B cell (primary cell): Measurements from ENCODE around the gene MCHR2. TPM values are rescaled to one million over a fixed set of nuclear protein-coding genes. Genes with fewer than 3 reads are reported as not detected.

Experiments
- ATAC-seq: fragments of 200-7000 bp; cut with Tn5 transposase; one replicate; pipeline ENCODE4 v1.10.0; 2021; ENCODE audit warnings: low read depth, mild to moderate bottlenecking, moderate number of reproducible peaks, moderate library complexity
- CTCF ChIA-PET: fragments of 350-600 bp; sonication (Branson Sonifier 250); formaldehyde crosslinking; loops from one replicate; lab custom pipeline; 2021; ENCODE audit warnings: antibody characterized with exemption, inconsistent platforms; lab: Charles Lee
- POLR2A ChIA-PET: fragments of 350-600 bp; sonication (Branson Sonifier 250); formaldehyde crosslinking; loops from one replicate; lab custom pipeline; 2021; ENCODE audit warnings: antibody characterized with exemption; lab: Charles Lee
- DNase-seq: peaks from one replicate; pipeline ENCODE4 v3.0.0; 2013
- H2AFZ ChIP-seq: 2 replicates; pipeline ENCODE4 v1.6.1; 2012; ENCODE audit warnings: mild to moderate bottlenecking, low read depth, low read length; ENCODE audit not compliant: insufficient read depth, poor library complexity, severe bottlenecking
- H3K27ac ChIP-seq, 2 donors: 1 replicate in 1 of 2; 2 replicates in 1 of 2; pipeline ENCODE4 v1.5.1; 2012 to 2013; ENCODE audit warnings: low read length in 2 of 2, mild to moderate bottlenecking in 2 of 2, moderate library complexity in 1 of 2
- H3K27me3 ChIP-seq, 4 experiments: fragments of 200-600 bp in 1 of 4; sonication (generic) in 1 of 4; replicated peaks in 1 of 4; 1 replicate in 2 of 4; 2 replicates in 2 of 4; pipeline versions ENCODE4 v1.6.1 to v1.7.0; 2013 to 2016; ENCODE audit warnings: low read length in 3 of 4, mild to moderate bottlenecking in 2 of 4, mixed read lengths in 1 of 4, moderate library complexity in 1 of 4; ENCODE audit not compliant: insufficient read depth in 4 of 4, control insufficient read depth in 3 of 4; ENCODE audit errors: control extremely low read depth in 1 of 4
- H3K36me3 ChIP-seq, 2 experiments: replicated peaks in 1 of 2; 1 replicate in 1 of 2; 2 replicates in 1 of 2; pipeline versions ENCODE4 v1.6.1 to v1.7.1; 2013; ENCODE audit warnings: low read length in 1 of 2; ENCODE audit not compliant: insufficient read depth in 2 of 2, control insufficient read depth in 1 of 2; ENCODE audit errors: control extremely low read depth in 1 of 2, extremely low read depth in 1 of 2
- H3K4me1 ChIP-seq, 2 donors: fragments of 200-600 bp in 1 of 2; sonication (generic) in 1 of 2; 1 replicate in 1 of 2; 2 replicates in 1 of 2; pipeline versions ENCODE4 v1.5.1 to v1.6.1; 2013 to 2017; ENCODE audit warnings: low read length in 2 of 2; ENCODE audit not compliant: control insufficient read depth in 2 of 2, insufficient read depth in 2 of 2
- H3K4me2 ChIP-seq: replicated peaks from 2 replicates; pipeline ENCODE3; 2012; ENCODE audit warnings: mild to moderate bottlenecking, low read depth, low read length; ENCODE audit not compliant: poor library complexity, severe bottlenecking
- H3K4me3 ChIP-seq, 5 experiments: fragments of 200-600 bp in 1 of 5; sonication (generic) in 1 of 5; 1 replicate in 3 of 5; 2 replicates in 2 of 5; pipeline versions ENCODE4 v1.5.1 to v1.7.0; 2011 to 2016; ENCODE audit warnings: low read length in 4 of 5, mild to moderate bottlenecking in 4 of 5, low read depth in 2 of 5, control low read depth in 1 of 5, moderate library complexity in 1 of 5; ENCODE audit not compliant: insufficient read depth in 1 of 5; ENCODE audit errors: control extremely low read depth in 1 of 5, extremely low read depth in 1 of 5
- H3K79me2 ChIP-seq: fragments of 200-600 bp; sonication (generic); one replicate; pipeline ENCODE4 v1.6.0; 2016; ENCODE audit warnings: low read length; ENCODE audit not compliant: control insufficient read depth, insufficient read depth
- H3K9ac ChIP-seq: fragments of 200-600 bp; sonication (generic); 2 replicates; pipeline ENCODE4 v1.6.1; 2017; ENCODE audit warnings: mild to moderate bottlenecking, low read length, moderate library complexity
- H3K9me3 ChIP-seq, 3 donors: one replicate each; pipeline versions ENCODE4 v1.6.1 to v1.7.1; 2013; ENCODE audit warnings: low read length in 2 of 3; ENCODE audit not compliant: control insufficient read depth in 2 of 3, insufficient read depth in 1 of 3; ENCODE audit errors: control extremely low read depth in 1 of 3
- H4K20me1 ChIP-seq: 2 replicates; pipeline ENCODE4 v1.6.0; 2012; ENCODE audit warnings: mild to moderate bottlenecking, low read length; ENCODE audit not compliant: insufficient read depth, control insufficient read depth, poor library complexity, severe bottlenecking
- H3K27ac Mint-ChIP-seq: one replicate; pipeline ENCODE4 v1.8.0; 2021; ENCODE audit warnings: mixed read lengths
- H3K27me3 Mint-ChIP-seq: one replicate; pipeline ENCODE4 v1.8.0; 2021; ENCODE audit warnings: mixed read lengths
- H3K4me1 Mint-ChIP-seq: one replicate; pipeline ENCODE4 v1.8.0; 2021; ENCODE audit warnings: mixed read lengths
- H3K4me3 Mint-ChIP-seq: one replicate; pipeline ENCODE4 v1.8.0; 2021; ENCODE audit warnings: mixed read lengths
- H3K9me3 Mint-ChIP-seq: one replicate; pipeline ENCODE4 v1.8.0; 2022; ENCODE audit warnings: mixed read lengths; ENCODE audit not compliant: insufficient read depth
- CTCF ChIP-seq: fragments of 200-600 bp; IDR thresholded peaks from one replicate; pipeline ENCODE4 v1.8.0; 2022; ENCODE audit warnings: antibody characterized with exemption, mild to moderate bottlenecking
- EZH2 ChIP-seq: IDR thresholded peaks from 2 replicates; pipeline ENCODE4 v1.6.1; 2012; ENCODE audit warnings: borderline replicate concordance, low read depth, mild to moderate bottlenecking, moderate library complexity, low read length; ENCODE audit not compliant: insufficient read depth, poor library complexity, severe bottlenecking
- WGBS: methylation state at CpG from one replicate; pipeline ENCODE4 v1.1.5; 2013; ENCODE audit warnings: missing lambda C conversion rate; ENCODE audit not compliant: insufficient coverage; 5-methylcytosine and 5-hydroxymethylcytosine counted together
- intact Hi-C: fragments of 100-400 bp; cut with micrococcal nuclease; formaldehyde crosslinking; loops from one replicate; pipeline ENCODE4 v1.10.0; 2022
- polyA plus RNA-seq: library from polyadenylated mRNA; depleted of rRNA; stranded (reverse); fragments of >200 nt; gene quantifications from 2 replicates; pipeline ENCODE4 v1.2.3, GENCODE V29; 2012
- total RNA-seq, 2 donors: library from RNA; stranded (reverse); fragments of 120-200 nt in 1 of 2; gene quantifications; 1 replicate in 1 of 2; 2 replicates in 1 of 2; pipeline versions ENCODE4 v1.2.3 to v1.2.4, GENCODE V29; 2013 to 2022

Gene MCHR2
- total and polyA plus RNA-seq, 2 donors (not counting 1 experiment from before 2014, with no cell fraction given) = not detected

- no peaks in the 10 kb centered on the region for H3K9me3 Mint-ChIP-seq
- Histone ChIP-seq H3K4me2 (no peak overlapping the region), H3K4me1 (no peaks in the 10 kb centered on the region), H3K36me3 (no peaks in the 10 kb centered on the region), H3K27me3 (peaks cover 0 to 3% (median 0%) of the 10 kb centered on the region in 4 experiments), H2AFZ (no peak overlapping the region), H4K20me1 (no peaks in the 10 kb centered on the region), H3K79me2 (no peaks in the 10 kb centered on the region), H3K9ac (no peak overlapping the region), H3K9me3 (no peaks in the 10 kb centered on the region), H3K4me3 (no peak overlapping the region), H3K27ac (no peak overlapping the region)
- WGBS = 100% methylated on average over 1 of the region's 6 CpGs
- H3K4me1 Mint-ChIP-seq = no peaks in the 10 kb centered on the region
- TF ChIP-seq EZH2 (no peak), CTCF (no peak)
- DNase-seq (no peak), ATAC-seq (no peak)
- intact Hi-C loops = no loop called here
- no peak overlapping the region for H3K4me3 Mint-ChIP-seq
- CTCF ChIA-PET = no interaction called here
- no peak overlapping the region for H3K27ac Mint-ChIP-seq
- POLR2A ChIA-PET = no interaction called here
- peaks cover 12% of the 10 kb centered on the region for H3K27me3 Mint-ChIP-seq
Measured at GRCh38 chr6:99901596-99902384, 92.2 kb downstream of the MCHR2 start.

- H3K4me2 ChIP-seq = no peak overlapping the region
- peaks cover 0 to 7% (median 1%) of the 10 kb centered on the region in 4 experiments for H3K27me3 ChIP-seq
- Mint-ChIP-seq H3K27ac (no peak overlapping the region), H3K9me3 (no peaks in the 10 kb centered on the region), H3K4me3 (no peak overlapping the region), H3K4me1 (no peaks in the 10 kb centered on the region), H3K27me3 (peaks cover 14% of the 10 kb centered on the region)
- H3K27ac ChIP-seq = no peak overlapping the region
- ATAC-seq (no peak), DNase-seq (no peak)
- H3K4me1 ChIP-seq = no peaks in the 10 kb centered on the region
- no peak overlapping the region for H3K4me3 ChIP-seq
- ChIA-PET CTCF (no interaction called here), POLR2A (no interaction called here)
- no peak for TF ChIP-seq CTCF
- no peak for TF ChIP-seq EZH2
- no peaks in the 10 kb centered on the region for H3K36me3 ChIP-seq
- 83% methylated on average over 1 of the region's 3 CpGs for WGBS
- H2AFZ ChIP-seq = no peak overlapping the region
- H3K79me2 ChIP-seq = no peaks in the 10 kb centered on the region
- H4K20me1 ChIP-seq = no peaks in the 10 kb centered on the region
- intact Hi-C loops = no loop called here
- no peaks in the 10 kb centered on the region for H3K9me3 ChIP-seq
- no peak overlapping the region for H3K9ac ChIP-seq
Measured at GRCh38 chr6:99894815-99895214, 99.2 kb downstream of the MCHR2 start.
